GM21447 (cell line): ENCODE results near the gene TDRD7.
A peak's percentile ranks its signal among the peaks of the same experiment; 100 is the strongest.

Experiments
- ATAC-seq: cut with Tn5 transposase; IDR thresholded peaks from one replicate; pipeline ENCODE4 v1.9.1; 2021; ENCODE audit not compliant: unreplicated experiment

The TDRD7 gene

GRCh38 chr9:97504381-97505216 lies 92.7 kb downstream of the TDRD7 start:
- no peak for ATAC-seq

GRCh38 chr9:97505845-97506244 lies 93.9 kb downstream of the TDRD7 start:
- no peak for ATAC-seq

- no peak for ATAC-seq
Observed at GRCh38 chr9:97506306-97506705, 94.4 kb downstream of the TDRD7 start.

GRCh38 chr9:97506787-97507186 lies 94.9 kb downstream of the TDRD7 start:
- ATAC-seq, result no peak

- ATAC-seq, result no peak
Observed at GRCh38 chr9:97507428-97507984, 95.6 kb downstream of the TDRD7 start.

GRCh38 chr9:97508852-97509251 lies 97.0 kb downstream of the TDRD7 start:
- no peak for ATAC-seq

GRCh38 chr9:97510797-97511654 lies 99.1 kb downstream of the TDRD7 start:
- ATAC-seq, result peak; percentile 59

- no peak for ATAC-seq
Observed at GRCh38 chr9:97511655-97512427, 99.9 kb downstream of the TDRD7 start.

GRCh38 chr9:97512966-97513560 lies 101.2 kb downstream of the TDRD7 start:
- ATAC-seq, result no peak

- ATAC-seq, result no peak
Observed at GRCh38 chr9:97514531-97514930, 102.6 kb downstream of the TDRD7 start.

GRCh38 chr9:97515662-97516061 lies 103.8 kb downstream of the TDRD7 start:
- ATAC-seq, result no peak

GRCh38 chr9:97516111-97516510 lies 104.2 kb downstream of the TDRD7 start:
- no peak for ATAC-seq

GRCh38 chr9:97517331-97518089 lies 105.6 kb downstream of the TDRD7 start:
- ATAC-seq, result no peak

GRCh38 chr9:97518166-97518908 lies 106.4 kb downstream of the TDRD7 start:
- no peak for ATAC-seq

GRCh38 chr9:97518909-97519307 lies 107.0 kb downstream of the TDRD7 start:
- ATAC-seq, result no peak

GRCh38 chr9:97519441-97519970 lies 107.6 kb downstream of the TDRD7 start:
- no peak for ATAC-seq

- ATAC-seq, result no peak
Observed at GRCh38 chr9:97521576-97522333, 109.9 kb downstream of the TDRD7 start.

GRCh38 chr9:97524424-97524823 lies 112.5 kb downstream of the TDRD7 start:
- no peak for ATAC-seq
